B cell (primary cell): ENCODE measurements around the gene PHF21B. TPM values are rescaled to one million over a fixed set of nuclear protein-coding genes. Genes with fewer than 3 reads are reported as not detected.

Source experiments
- ATAC-seq: fragments of 200-7000 bp; cut with Tn5 transposase; one replicate; pipeline ENCODE4 v1.10.0; 2021; ENCODE audit warnings: low read depth, mild to moderate bottlenecking, moderate number of reproducible peaks, moderate library complexity
- CTCF ChIA-PET: fragments of 350-600 bp; sonication (Branson Sonifier 250); formaldehyde crosslinking; loops from one replicate; lab custom pipeline; 2021; ENCODE audit warnings: antibody characterized with exemption, inconsistent platforms; lab: Charles Lee
- POLR2A ChIA-PET: fragments of 350-600 bp; sonication (Branson Sonifier 250); formaldehyde crosslinking; loops from one replicate; lab custom pipeline; 2021; ENCODE audit warnings: antibody characterized with exemption; lab: Charles Lee
- DNase-seq: peaks from one replicate; pipeline ENCODE4 v3.0.0; 2013
- H2AFZ ChIP-seq: 2 replicates; pipeline ENCODE4 v1.6.1; 2012; ENCODE audit warnings: mild to moderate bottlenecking, low read depth, low read length; ENCODE audit not compliant: insufficient read depth, poor library complexity, severe bottlenecking
- H3K27ac ChIP-seq, 2 donors: 1 replicate in 1 of 2; 2 replicates in 1 of 2; pipeline ENCODE4 v1.5.1; 2012 to 2013; ENCODE audit warnings: low read length in 2 of 2, mild to moderate bottlenecking in 2 of 2, moderate library complexity in 1 of 2
- H3K27me3 ChIP-seq, 4 experiments: fragments of 200-600 bp in 1 of 4; sonication (generic) in 1 of 4; replicated peaks in 1 of 4; 1 replicate in 2 of 4; 2 replicates in 2 of 4; pipeline versions ENCODE4 v1.6.1 to v1.7.0; 2013 to 2016; ENCODE audit warnings: low read length in 3 of 4, mild to moderate bottlenecking in 2 of 4, mixed read lengths in 1 of 4, moderate library complexity in 1 of 4; ENCODE audit not compliant: insufficient read depth in 4 of 4, control insufficient read depth in 3 of 4; ENCODE audit errors: control extremely low read depth in 1 of 4
- H3K36me3 ChIP-seq, 2 experiments: replicated peaks in 1 of 2; 1 replicate in 1 of 2; 2 replicates in 1 of 2; pipeline versions ENCODE4 v1.6.1 to v1.7.1; 2013; ENCODE audit warnings: low read length in 1 of 2; ENCODE audit not compliant: insufficient read depth in 2 of 2, control insufficient read depth in 1 of 2; ENCODE audit errors: control extremely low read depth in 1 of 2, extremely low read depth in 1 of 2
- H3K4me1 ChIP-seq, 2 donors: fragments of 200-600 bp in 1 of 2; sonication (generic) in 1 of 2; 1 replicate in 1 of 2; 2 replicates in 1 of 2; pipeline versions ENCODE4 v1.5.1 to v1.6.1; 2013 to 2017; ENCODE audit warnings: low read length in 2 of 2; ENCODE audit not compliant: control insufficient read depth in 2 of 2, insufficient read depth in 2 of 2
- H3K4me2 ChIP-seq: replicated peaks from 2 replicates; pipeline ENCODE3; 2012; ENCODE audit warnings: mild to moderate bottlenecking, low read depth, low read length; ENCODE audit not compliant: poor library complexity, severe bottlenecking
- H3K4me3 ChIP-seq, 5 experiments: fragments of 200-600 bp in 1 of 5; sonication (generic) in 1 of 5; 1 replicate in 3 of 5; 2 replicates in 2 of 5; pipeline versions ENCODE4 v1.5.1 to v1.7.0; 2011 to 2016; ENCODE audit warnings: low read length in 4 of 5, mild to moderate bottlenecking in 4 of 5, low read depth in 2 of 5, control low read depth in 1 of 5, moderate library complexity in 1 of 5; ENCODE audit not compliant: insufficient read depth in 1 of 5; ENCODE audit errors: control extremely low read depth in 1 of 5, extremely low read depth in 1 of 5
- H3K79me2 ChIP-seq: fragments of 200-600 bp; sonication (generic); one replicate; pipeline ENCODE4 v1.6.0; 2016; ENCODE audit warnings: low read length; ENCODE audit not compliant: control insufficient read depth, insufficient read depth
- H3K9ac ChIP-seq: fragments of 200-600 bp; sonication (generic); 2 replicates; pipeline ENCODE4 v1.6.1; 2017; ENCODE audit warnings: mild to moderate bottlenecking, low read length, moderate library complexity
- H3K9me3 ChIP-seq, 3 donors: one replicate each; pipeline versions ENCODE4 v1.6.1 to v1.7.1; 2013; ENCODE audit warnings: low read length in 2 of 3; ENCODE audit not compliant: control insufficient read depth in 2 of 3, insufficient read depth in 1 of 3; ENCODE audit errors: control extremely low read depth in 1 of 3
- H4K20me1 ChIP-seq: 2 replicates; pipeline ENCODE4 v1.6.0; 2012; ENCODE audit warnings: mild to moderate bottlenecking, low read length; ENCODE audit not compliant: insufficient read depth, control insufficient read depth, poor library complexity, severe bottlenecking
- H3K27ac Mint-ChIP-seq: one replicate; pipeline ENCODE4 v1.8.0; 2021; ENCODE audit warnings: mixed read lengths
- H3K27me3 Mint-ChIP-seq: one replicate; pipeline ENCODE4 v1.8.0; 2021; ENCODE audit warnings: mixed read lengths
- H3K4me1 Mint-ChIP-seq: one replicate; pipeline ENCODE4 v1.8.0; 2021; ENCODE audit warnings: mixed read lengths
- H3K4me3 Mint-ChIP-seq: one replicate; pipeline ENCODE4 v1.8.0; 2021; ENCODE audit warnings: mixed read lengths
- H3K9me3 Mint-ChIP-seq: one replicate; pipeline ENCODE4 v1.8.0; 2022; ENCODE audit warnings: mixed read lengths; ENCODE audit not compliant: insufficient read depth
- EZH2 ChIP-seq: IDR thresholded peaks from 2 replicates; pipeline ENCODE4 v1.6.1; 2012; ENCODE audit warnings: borderline replicate concordance, low read depth, mild to moderate bottlenecking, moderate library complexity, low read length; ENCODE audit not compliant: insufficient read depth, poor library complexity, severe bottlenecking
- WGBS: methylation state at CpG from one replicate; pipeline ENCODE4 v1.1.5; 2013; ENCODE audit warnings: missing lambda C conversion rate; ENCODE audit not compliant: insufficient coverage; 5-methylcytosine and 5-hydroxymethylcytosine counted together
- intact Hi-C: fragments of 100-400 bp; cut with micrococcal nuclease; formaldehyde crosslinking; loops from one replicate; pipeline ENCODE4 v1.10.0; 2022
- polyA plus RNA-seq: library from polyadenylated mRNA; depleted of rRNA; stranded (reverse); fragments of >200 nt; gene quantifications from 2 replicates; pipeline ENCODE4 v1.2.3, GENCODE V29; 2012
- total RNA-seq, 2 donors: library from RNA; stranded (reverse); fragments of 120-200 nt in 1 of 2; gene quantifications; 1 replicate in 1 of 2; 2 replicates in 1 of 2; pipeline versions ENCODE4 v1.2.3 to v1.2.4, GENCODE V29; 2013 to 2022
- TF ChIP-seq, protein P1 (sequence below): fragments of 200-600 bp; IDR thresholded peaks from one replicate; pipeline ENCODE4 v1.8.0; 2022; ENCODE audit warnings: antibody characterized with exemption, mild to moderate bottlenecking

The PHF21B gene
- total and polyA plus RNA-seq, 2 donors (not counting 1 experiment from before 2014, with no cell fraction given): not detected

DNA sequence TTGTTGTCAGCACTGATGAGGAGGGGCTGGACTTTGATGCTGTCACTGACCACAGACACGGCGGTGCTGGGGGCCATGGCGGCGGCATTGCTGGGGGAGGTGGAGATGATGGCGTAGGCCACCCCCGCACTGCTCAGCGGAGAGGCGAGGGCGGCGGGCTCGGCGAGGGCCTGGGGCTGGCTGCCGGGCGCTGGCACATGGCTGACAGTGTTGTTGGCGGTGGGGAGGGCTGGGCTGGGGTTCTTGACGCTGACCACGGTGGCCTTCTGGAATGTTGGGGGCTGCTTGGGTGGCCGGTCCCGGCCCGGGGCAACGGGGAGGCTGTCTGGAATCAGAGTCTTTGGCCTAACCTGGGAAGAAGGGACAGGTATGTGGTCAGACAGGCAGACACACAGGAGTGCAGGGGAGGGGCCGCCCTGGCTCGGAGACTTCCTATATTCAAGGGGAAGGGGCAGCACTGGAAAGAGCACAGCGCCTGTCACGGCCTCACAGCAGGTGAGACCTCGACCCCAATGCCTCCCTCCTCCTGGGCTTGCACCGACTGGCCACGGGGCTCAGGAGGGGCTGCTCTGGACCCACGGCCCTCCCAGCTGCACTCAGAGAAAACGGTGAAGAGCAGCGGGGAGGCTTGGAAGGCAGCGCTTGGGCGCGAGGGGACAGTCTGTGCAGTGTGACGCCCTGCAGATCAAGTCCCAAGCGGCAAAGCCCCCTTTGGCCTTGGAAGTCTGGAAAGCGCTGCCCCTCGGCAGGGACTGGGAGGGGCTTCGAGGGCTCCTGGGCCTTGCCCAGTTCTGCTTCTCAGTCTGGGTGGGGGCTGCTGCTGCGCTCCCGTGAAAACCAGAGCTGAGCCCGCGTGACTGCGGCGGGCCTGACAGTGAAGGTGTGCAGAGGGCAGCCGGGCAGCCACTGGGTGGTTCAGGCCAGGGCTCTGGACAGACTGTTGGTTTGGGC lies 93.2 kb downstream of the PHF21B start:
- Mint-ChIP-seq H3K4me1 (no peaks in the 10 kb centered on the region), H3K9me3 (peaks cover 2% of the 10 kb centered on the region), H3K27ac (no peak overlapping the region), H3K27me3 (peaks cover 10% of the 10 kb centered on the region), H3K4me3 (no peak overlapping the region)
- POLR2A ChIA-PET: no interaction called here
- ATAC-seq (no peak), DNase-seq (no peak)
- no peak overlapping the region for H3K4me3 ChIP-seq
- no peaks in the 10 kb centered on the region for H3K27me3 ChIP-seq
- 88% methylated on average over 46 of the region's 46 CpGs for WGBS
- peaks cover 0 to 16% (median 0%) of the 10 kb centered on the region in 3 donors for H3K9me3 ChIP-seq
- H3K36me3 ChIP-seq: no peaks in the 10 kb centered on the region
- no peak overlapping the region for H3K9ac ChIP-seq
- TF ChIP-seq, protein P1, sequence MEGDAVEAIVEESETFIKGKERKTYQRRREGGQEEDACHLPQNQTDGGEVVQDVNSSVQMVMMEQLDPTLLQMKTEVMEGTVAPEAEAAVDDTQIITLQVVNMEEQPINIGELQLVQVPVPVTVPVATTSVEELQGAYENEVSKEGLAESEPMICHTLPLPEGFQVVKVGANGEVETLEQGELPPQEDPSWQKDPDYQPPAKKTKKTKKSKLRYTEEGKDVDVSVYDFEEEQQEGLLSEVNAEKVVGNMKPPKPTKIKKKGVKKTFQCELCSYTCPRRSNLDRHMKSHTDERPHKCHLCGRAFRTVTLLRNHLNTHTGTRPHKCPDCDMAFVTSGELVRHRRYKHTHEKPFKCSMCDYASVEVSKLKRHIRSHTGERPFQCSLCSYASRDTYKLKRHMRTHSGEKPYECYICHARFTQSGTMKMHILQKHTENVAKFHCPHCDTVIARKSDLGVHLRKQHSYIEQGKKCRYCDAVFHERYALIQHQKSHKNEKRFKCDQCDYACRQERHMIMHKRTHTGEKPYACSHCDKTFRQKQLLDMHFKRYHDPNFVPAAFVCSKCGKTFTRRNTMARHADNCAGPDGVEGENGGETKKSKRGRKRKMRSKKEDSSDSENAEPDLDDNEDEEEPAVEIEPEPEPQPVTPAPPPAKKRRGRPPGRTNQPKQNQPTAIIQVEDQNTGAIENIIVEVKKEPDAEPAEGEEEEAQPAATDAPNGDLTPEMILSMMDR: no peak
- no peak for TF ChIP-seq EZH2
- H3K4me1 ChIP-seq: no peaks in the 10 kb centered on the region
- no peak overlapping the region for H3K4me2 ChIP-seq
- intact Hi-C loops: no loop called here
- no peaks in the 10 kb centered on the region for H4K20me1 ChIP-seq
- CTCF ChIA-PET: no interaction called here
- H3K79me2 ChIP-seq: no peaks in the 10 kb centered on the region
- H3K27ac ChIP-seq: no peak overlapping the region
- H2AFZ ChIP-seq: no peak overlapping the region

DNA sequence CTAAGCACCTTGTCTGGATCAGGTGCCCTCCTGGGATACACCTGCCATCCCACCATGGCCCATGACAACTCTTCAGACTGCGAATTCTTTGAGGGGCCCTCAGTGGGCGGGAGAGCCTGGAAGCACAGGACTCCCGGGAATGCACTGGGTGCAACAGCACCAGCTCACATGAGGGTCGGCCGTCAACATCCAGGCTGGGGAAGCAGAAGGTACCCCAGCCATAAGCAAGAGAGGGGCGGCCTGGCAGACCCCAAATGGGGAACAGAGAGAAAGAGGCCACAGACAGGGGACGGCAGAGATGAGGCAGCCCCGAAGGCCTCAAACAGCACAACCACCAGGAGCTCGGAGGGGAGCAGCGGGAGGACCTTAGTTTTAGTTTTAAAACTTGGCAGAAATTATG lies 94.4 kb downstream of the PHF21B start:
- ChIA-PET POLR2A (no interaction called here), CTCF (no interaction called here)
- peaks cover 10% of the 10 kb centered on the region for H3K27me3 Mint-ChIP-seq
- Histone ChIP-seq H3K4me3 (no peak overlapping the region), H2AFZ (no peak overlapping the region), H3K27ac (no peak overlapping the region), H4K20me1 (no peaks in the 10 kb centered on the region), H3K9me3 (peaks cover 0 to 20% (median 0%) of the 10 kb centered on the region in 3 donors), H3K4me2 (no peak overlapping the region), H3K36me3 (no peaks in the 10 kb centered on the region), H3K4me1 (no peaks in the 10 kb centered on the region), H3K27me3 (no peaks in the 10 kb centered on the region), H3K9ac (no peak overlapping the region), H3K79me2 (no peaks in the 10 kb centered on the region)
- WGBS: 88% methylated on average over 6 of the region's 10 CpGs
- no peak overlapping the region for H3K4me3 Mint-ChIP-seq
- DNase-seq (no peak), ATAC-seq (no peak)
- no peak for TF ChIP-seq EZH2
- TF ChIP-seq, protein P1: no peak
- intact Hi-C loops: no loop called here
- no peaks in the 10 kb centered on the region for H3K4me1 Mint-ChIP-seq
- H3K27ac Mint-ChIP-seq: no peak overlapping the region
- H3K9me3 Mint-ChIP-seq: peaks cover 4% of the 10 kb centered on the region
